Stimulated activated CD4-positive, alpha-beta T cell treated with anti-CD3 and anti-CD28 coated beads, Interleukin-2, amount 100 ng/mL, for 24 hours (primary cell): ENCODE measurements around the gene STK10.

ENCODE experiments used
- DNase-seq, 2 donors: peaks; one replicate each; pipeline ENCODE4 v3.0.0-alpha.2; 2020

STK10 gene

DNA sequence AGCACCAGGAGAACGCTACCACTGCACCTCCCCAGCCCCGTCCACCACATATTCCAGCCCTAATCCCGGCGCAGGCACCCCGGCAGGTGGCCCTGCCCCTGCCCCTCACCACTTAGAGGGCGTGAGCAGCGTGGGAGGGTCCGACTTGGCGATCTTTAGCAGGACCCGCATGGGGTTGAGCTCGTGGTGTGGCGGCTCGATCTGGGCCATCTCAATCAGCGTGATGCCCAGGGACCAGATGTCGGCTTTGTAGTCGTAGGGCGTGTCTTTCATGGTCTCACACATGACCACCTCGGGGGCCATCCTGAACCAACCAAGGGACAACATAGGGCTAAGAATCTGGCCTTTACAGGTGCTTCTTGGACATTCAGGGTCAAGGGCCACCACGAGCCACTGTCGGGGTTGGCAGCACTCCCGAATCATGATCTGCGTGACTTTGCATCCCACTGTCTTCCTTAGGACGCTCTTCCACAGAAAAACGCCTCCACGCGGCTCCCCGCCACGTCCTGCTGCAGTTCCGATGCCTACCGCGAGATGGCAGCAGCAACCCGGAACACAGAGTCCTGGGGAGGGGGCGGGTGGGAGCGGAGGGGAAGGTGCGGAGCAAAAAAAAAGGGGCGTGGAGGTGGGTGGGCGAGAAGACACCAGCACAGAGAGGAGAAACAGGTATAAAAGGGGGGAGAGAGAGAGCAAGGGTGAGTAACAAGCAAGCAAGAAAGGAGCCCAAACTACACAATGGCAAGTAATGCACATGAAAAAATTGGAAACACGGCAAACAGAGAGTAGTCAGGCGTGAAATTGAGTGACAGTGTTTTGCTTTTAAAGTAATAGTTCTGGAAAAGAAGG lies 81.3 kb downstream of the STK10 start:
- DNase-seq: peak; percentile 78 to 79

DNA sequence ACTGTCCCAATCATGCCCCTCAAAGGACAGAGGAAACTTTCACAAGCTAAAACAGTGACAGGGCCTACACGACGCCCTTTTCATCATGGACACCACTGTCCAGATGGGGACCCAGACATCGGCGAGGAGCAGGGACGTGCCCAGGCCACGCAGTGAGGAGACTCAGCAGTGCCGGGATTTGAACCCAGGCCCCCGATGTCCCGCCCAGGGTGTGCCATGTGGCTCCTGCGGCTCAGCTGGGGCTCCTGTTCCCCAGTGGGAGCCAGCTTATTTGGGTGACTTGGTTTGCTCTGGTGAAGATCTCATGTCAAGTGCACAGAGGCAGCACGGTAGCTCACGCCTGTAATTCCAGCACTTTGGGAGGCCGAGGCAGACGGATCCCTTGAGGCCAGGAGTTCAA lies 82.2 kb downstream of the STK10 start:
- no peak for DNase-seq

DNA sequence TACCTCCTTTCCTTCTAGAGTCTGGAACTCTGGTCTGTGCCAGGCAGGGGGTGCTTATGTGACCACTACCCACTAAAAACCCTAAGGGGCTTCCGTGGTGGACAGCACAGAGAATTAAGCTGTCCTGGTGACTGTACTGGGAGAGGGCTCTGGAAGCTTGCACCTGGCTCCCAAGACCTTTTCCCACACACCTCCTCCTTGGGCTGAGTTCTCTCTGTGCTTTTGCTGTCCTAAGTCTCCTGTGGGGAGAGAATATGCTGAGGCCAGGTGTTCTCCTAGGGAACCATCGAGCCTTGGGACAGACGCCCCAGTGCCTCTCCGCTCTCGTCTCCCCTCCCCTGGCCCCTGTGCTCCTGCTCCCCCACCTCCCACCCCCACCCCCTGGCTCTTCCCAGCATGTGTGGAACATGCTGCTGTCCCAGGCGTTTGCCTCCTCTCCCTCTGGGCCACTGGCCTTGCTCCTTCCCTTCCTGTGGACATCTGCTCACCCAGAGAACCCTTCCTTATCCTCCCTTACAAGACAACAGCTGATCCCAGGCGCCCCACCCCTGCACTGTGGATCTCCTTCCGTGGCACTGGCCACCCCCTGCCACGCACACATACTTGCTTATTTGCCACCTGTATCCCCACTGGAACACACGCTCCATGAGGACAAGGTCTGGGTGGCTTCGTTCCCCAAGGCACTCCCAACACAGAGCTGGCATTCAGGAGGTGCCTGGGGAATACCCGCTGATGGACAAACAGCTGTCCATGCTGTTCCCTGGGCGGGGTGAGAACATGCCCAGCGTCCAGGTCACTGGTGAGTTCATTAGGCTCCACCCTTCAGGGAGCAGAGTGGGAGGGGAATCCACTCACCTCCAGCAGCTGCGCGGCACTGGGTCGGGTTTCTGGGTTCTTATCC lies 83.0 kb downstream of the STK10 start:
- DNase-seq: no peak

DNA sequence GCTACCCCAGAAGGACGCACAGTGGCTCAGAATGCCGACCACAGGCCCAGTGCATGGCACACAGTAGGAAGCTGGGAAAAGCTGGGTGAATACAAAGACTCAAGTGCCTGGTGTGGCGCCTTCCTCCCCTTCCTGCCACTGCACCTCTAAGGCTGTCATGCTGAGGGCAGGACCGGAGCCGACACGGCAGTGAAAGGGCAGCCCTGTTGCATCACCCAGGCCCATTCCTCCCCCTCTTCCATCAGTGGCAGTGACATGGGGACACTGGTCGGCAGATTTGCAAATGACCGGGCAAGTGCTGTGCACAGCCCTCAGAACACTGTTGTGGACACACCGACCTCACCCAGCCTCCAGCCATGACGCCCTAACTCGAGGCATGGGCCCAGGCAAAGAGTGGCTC lies 84.0 kb downstream of the STK10 start:
- no peak for DNase-seq

DNA sequence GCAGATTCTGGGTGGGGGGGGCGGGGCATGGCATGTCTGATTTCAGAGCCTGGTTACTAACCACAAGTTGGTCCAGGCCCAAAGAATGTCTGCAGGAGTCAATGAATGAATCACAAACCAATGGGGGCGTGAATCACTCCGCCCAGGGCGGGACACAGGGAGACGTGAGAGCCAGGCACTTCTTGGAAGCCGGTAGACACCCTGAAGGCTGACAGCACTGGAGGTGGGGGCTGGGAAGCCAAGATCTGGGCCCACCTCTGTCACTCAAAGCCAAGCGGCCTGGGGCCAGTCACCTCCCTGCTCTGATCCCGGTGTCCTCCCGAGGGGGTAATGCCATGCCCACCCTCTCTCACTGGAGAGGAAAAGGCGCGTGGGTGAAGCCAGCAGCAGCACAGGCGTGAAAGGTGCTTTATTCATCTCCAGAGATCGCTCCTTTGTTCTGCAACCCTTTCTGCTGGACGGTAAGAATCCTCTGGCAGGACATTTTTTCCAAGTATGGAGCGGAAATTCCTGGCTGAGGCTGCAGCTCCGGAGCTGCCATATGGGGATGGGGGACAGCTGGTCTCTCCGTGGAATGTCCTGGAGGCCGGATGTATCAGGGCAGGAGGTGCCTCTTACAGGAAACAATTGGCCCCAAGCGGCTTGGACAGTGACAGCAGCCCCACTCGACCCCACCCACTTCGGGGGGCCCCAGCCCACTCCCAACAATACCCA lies 85.0 kb downstream of the STK10 start:
- DNase-seq: peak; percentile 27 to 52

DNA sequence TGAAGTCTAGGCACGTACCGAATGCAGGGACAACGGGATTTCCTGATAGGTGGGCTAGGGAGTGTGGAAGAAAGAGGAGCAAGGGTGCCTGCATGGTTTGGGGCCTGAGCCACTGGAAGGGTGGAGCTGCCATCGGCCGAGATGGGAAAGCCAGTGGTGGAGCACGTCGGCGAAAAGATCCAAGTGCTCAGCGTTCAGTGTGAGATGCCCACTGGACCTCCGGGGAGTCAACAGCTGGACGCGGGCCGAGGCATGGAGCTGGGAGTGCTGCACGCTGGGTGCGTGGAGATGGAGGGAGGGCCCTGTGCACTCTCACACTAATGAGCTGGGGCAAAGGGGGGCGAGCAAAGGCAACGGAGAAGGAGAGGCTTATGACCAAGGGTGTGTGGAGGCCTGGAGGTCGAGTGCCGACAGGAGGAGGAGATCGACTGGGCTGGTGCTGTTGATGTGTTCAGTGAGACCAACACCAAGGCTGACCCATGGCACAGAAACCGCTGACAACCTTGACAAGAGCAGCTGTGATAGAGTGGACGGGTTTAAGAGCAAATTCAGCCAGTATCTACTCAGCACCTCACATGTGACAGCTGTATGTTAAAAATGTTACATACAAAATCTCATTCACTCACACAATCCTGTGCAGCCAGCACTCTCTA lies 85.7 kb downstream of the STK10 start:
- no peak for DNase-seq

DNA sequence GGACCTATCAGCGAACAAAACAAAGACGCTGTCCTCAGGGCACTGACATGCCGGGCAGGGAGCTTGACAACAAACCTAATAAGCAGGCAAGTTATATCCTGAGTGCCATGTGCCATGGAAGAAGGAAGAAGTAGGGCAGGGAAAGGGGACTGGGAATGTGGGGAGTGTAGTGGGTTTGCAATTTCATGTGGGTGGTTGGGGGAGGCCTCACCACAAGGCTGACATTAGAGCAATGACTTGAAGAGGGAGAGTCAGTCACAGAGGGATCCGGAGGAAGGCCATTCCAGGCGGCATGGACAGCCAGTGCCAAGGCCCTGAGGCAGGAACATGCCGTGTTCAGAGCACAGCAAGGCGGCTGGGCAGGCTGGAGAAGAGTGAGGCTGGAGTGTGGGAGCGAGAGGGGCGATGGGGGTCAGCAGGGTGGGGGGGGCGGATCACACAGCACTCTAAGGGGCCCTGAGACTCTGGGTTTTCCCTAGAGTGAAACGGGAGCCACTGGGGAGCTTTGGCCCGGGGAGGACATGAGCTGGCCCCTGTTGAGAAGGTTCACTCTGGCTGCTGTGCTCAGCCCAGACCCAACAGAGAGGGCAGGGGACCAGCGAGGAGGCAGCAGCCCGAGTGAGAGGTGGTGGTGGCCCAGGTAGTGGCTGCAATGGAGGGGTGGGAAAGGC lies 86.3 kb downstream of the STK10 start:
- no peak for DNase-seq

DNA sequence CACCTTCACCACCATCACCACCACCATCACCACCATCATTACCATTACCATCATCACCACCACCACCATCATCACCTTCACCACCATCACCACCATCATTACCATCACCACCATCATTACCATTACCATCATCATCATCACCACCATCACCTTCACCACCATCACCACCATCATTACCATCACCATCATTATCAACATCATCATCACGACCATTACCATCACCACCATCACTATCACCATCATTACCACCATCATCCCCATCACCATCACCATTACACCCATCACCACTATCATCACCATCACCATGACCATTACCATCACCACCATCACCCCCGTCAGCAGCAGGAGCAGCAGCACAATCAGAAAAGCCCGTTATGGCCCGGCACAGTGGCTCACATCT lies 89.1 kb downstream of the STK10 start:
- DNase-seq: no peak

DNA sequence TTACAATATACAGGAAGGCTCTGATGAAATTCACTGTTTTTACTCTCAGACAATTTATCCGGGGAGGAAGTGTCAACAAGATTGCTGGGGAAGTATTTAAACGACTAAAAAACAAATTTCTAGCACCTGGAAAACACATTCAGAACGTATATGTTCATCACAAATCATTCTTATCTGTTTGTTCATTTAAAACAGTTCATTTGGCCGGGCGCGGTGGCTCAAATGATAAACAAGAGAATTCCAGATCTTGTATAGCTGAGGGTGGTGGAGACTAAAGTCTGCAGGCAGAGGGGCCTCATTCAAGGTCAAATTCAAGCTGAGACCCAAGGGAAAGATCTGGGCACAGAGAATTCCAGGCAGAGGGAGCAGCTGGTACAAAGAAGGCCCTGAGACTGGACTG lies 90.0 kb downstream of the STK10 start:
- DNase-seq: no peak

DNA sequence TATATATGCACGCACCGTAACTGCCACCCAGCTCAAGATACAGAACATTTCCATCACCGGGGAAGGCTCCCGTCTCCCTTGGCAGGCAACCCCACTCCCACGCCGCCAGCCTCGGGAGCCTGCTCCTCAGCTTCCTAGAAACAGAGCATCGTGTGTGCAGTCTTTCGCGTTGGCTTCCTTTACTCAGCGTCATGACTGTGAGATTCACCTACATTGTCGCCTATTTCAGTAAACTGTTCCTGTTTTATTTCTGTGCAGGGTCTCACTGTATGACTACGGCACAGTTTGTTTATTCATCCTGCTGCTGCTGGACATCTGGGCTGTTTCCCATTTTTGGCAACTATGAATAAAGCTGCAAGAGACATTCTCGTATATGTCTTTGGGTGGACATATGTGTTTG lies 90.7 kb downstream of the STK10 start:
- DNase-seq: no peak

DNA sequence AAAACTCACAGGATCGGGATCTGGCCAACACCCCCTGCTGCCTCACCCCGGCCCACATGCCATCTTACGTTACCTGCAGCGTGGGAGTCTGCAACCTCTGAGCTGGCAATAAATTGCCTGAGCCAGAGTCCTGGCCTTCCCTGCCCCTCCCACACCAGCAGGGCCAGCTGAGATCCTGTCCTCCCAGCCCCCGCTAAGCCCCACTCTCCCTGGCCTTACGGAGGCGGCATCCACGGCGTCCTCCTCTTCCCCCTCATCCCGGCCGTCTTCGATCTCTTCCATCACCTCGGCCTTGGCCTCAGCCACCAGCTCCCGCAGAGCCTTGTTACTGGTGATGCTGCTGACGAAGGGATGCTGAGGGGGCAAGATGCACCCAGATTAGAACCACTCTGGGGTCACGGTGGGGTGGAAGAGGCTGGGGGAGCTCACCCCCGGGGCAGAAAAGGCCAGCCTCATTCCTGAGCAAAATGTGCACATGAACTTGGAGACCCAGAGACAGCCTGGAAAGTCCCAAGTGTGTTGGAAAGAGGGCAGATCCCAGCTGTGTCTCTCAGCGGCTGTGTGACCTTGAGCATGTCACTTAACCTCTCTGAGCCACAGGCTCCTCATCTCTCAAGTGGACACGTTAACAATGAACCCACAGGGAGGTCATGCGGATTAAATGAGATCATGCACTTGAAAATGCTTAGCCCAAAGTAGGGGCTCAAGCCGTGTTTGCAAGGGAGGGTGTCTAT lies 91.7 kb downstream of the STK10 start:
- DNase-seq: no peak

DNA sequence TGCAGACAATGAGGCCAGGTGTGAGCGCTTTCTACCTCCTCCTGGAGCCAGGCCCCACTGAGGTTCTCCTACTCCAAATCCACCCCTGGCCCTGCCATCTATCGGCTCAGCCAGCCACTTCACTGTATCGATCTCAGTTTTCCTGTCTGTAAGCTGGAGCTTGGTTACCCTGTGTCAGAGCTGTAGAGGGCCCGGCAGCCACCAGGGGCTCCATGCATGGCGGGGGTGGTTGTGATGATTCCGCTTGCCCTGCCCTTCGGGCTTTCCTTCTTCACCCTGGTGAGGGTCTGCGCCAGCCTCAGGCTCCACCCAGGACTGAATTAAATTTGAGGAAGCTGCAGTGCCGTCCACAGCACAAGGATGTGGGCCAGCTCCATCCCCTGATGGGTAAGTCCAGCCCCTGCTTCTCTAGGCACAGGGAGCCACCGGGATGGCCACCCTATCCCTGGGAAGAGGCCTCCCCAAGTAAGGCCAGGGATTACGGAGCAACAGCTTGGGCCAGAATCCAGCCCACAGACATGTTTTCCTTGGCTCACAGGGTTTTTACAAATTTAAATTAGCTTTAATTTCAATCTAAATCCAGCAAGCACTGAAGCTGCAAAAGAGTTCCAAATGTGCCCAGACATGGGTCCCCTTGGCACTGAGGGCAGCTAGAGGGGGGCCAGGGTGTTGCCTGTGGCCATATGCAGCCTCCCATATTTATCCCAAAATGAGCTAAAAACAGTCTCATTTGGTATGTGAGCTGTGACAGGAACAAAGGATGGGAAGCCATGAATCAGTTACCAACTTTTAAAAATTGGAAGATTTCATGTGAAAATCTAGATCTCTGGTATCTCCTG lies 92.4 kb downstream of the STK10 start:
- no peak for DNase-seq

DNA sequence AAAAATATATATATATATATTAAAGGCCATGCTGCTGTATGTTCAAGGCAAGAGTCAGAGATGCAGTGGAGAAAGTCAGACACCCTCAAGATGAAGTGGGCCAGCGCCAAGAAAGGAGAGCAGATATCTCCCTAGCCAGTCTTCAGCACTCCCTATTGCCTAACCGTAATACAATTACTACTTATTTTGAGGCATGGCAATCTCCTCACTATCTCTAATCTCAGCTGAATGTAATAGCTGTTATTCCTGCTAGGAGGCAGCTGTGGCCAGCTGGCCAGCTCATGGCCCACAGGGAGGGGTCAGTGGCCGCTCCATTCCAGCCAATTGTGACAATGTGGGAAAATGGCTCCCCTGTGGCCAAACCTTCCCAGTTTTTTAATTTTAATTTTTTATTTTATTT lies 94.1 kb downstream of the STK10 start:
- no peak for DNase-seq

DNA sequence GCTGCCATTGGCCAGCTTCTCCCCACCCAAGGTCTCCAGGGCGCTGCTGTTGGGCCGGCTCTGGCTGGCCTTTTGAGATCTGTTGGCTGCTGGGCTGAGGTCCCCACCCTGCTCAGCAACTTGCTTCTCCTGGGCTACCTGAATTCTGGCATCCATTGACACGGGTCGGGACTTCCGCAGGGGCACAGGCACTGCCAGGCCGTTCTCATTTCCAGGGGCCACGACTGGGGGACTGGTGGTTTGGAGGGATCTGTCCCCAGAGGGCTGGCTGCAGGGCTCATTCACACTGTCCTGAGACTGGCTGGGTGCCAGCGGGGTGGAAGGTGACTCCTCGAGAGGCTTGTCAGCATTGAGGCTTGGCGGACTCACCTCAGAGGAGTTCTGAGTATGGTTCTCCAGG lies 94.5 kb downstream of the STK10 start:
- DNase-seq: no peak

DNA sequence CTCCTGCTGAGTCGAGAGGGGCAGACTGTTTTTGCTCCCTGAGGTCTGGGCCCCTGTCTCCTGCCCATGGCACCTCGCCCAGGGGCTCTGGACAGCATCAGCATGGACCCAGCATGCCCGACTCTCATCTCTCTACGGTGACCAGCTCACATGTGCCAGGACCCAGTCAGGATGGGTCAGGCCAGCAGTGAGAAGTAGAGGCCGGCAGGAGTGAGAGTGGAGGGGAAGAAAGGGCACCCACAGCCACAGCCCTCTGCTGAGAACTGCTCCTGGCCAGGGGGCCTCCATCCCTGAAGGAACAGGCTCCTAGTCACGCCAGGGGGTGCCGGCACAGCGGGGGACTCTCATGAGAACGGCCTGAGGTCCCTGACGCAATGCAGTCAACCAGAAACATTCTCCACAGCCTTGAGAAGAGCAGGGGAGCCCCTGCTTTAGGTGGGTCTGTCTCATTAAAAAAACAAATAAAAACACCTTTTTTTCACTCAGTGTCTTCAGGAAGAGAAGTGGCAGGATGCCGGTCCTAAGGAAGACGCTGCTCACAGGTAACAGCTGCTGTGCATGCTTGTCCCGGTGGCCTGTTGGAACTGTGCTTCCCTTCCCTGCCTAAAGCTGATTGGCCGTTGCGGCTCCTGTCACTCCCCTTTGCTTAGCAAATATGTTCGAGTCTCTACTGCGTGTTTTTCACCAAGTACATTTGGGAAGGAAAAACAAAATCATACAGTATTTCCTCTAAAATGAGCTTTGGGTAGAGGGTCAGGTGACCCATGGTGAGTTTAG lies 95.9 kb downstream of the STK10 start:
- DNase-seq: no peak

DNA sequence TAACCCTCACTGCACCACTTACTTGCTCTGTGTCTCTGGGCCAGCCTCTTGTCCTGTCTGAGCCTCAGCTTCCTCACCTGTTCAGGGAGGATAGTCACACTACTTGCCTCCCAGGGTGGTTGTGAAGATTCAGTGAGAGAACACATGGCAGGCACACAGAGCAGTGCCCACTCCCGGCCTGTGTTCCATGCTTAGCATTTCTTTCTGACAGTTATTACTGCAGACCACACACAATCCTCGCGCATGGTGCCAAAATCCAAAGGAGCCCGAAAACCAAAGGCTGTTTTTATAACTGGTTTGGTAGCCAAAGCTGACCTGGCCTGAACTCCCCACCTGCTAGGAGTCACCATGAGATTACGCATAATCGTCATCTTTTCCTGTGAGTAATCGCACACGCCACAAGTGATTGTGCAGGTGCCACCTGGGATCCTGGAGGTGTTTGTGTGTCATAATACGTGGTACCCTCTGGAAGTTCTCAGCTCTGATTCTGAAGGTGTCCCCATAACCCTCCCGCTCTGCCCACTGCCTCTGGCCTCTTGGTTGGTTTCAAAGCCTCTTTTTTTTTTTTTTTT lies 97.0 kb downstream of the STK10 start:
- no peak for DNase-seq

DNA sequence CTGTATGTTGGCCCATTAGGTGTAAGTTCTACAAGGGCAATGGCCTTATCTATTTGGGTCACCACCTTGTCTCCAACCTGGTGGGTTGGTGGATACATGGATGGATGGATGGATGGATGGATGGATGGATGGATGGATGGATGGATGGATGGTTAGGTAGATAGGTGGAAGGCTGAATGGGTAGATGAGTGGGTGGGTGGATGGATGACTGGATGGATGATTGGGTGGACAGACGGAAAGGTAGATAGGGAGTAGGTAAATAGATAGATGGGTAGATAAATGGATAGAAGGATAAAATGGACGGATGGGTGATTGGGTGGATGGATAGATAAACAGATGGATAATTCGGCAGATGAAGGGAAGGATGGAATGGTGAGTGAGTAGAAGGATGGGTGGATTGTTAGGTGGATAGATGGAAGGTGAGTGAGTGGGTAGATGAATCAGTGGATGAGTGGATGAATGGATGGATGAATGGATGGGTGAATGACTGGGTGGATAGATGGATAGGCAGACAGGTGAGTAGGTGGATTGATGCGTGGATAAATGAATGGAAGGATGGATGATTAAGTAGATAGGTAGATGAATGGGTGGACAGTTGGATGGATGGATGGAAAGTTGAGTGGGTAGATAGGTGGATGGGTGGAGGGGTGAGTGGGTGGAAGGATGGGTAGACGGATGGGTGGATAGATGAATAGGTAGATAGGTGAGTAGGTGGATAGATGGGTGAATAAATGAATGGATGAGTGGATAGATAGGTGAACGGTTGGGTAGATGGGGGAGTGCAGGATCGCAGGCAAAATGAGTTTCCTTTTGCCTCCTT lies 98.5 kb downstream of the STK10 start:
- DNase-seq: no peak

DNA sequence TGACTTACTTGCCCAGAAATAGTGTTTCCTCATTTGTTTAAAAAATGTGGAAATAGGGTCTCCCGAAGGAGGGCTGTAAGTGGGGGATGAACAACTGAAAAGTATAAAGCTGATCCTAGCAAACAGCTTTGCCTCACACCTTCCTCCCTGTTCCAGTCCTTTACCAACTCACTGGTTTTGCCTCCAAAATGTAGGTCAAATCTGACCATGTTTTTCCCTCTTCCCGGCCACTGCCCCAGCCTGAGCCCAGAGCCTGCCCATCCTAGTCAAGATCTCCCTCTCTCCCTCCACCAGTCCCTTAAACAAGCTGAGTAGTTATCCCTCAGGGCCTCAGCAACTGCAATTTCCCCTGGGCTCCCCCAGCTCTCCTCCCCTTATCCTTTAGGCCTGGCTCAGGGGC lies 99.2 kb downstream of the STK10 start:
- no peak for DNase-seq
